Measurements from ENCODE around the gene SRRT.
"Not testable (repeated sequence)": the region's sequence is repeated elsewhere in the genome, so short reads cannot be mapped to it uniquely, and the experiment has no call there.

SRRT gene

DNA sequence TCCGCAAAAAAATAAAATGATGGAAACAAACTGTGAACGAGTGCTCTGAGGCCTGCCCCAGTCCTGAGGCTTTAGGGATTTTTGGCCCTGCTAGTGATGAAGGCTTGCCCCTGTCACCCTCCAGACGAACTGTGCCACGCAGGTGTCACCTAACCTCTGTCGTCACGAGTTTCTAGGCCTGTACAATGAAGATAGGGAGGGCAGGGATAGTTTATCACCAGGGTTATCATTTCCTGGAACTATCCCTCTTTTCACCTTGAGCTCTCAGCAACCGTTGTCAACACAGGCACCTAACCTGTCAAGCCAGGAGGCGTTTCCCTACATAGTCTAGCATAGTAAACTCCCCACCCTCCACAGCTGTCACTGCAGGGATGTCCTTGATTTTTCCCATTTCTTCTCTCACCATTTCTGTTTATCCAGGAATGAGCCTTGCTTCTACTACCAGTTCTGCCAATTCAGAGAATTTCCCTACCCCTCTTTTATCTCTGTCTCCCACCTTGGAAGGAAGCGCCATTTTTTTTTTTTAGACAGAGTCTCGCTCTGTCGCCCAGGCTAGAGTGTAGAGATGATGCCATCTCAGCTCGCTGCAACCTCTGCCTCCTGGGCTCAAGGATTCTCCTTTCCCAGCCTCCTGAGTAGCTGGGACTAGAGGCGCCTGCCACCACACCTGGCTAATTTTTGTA lies 23.0 kb downstream of the SRRT start:
- peaks cover 30% of the 10 kb centered on the region for H3K27me3 ChIP-seq
- H3K4me1 ChIP-seq: peaks cover 3% of the 10 kb centered on the region; the same call in 1 of the 2 replicates
- H3K9me3 ChIP-seq: no peaks in the 10 kb centered on the region
- no peaks in the 10 kb centered on the region for H3K36me3 ChIP-seq
- DNase-seq: no peak
- no peak overlapping the region for H3K4me3 ChIP-seq (ENCODE audit: low read depth, low read length)
- TF ChIP-seq, protein P1, sequence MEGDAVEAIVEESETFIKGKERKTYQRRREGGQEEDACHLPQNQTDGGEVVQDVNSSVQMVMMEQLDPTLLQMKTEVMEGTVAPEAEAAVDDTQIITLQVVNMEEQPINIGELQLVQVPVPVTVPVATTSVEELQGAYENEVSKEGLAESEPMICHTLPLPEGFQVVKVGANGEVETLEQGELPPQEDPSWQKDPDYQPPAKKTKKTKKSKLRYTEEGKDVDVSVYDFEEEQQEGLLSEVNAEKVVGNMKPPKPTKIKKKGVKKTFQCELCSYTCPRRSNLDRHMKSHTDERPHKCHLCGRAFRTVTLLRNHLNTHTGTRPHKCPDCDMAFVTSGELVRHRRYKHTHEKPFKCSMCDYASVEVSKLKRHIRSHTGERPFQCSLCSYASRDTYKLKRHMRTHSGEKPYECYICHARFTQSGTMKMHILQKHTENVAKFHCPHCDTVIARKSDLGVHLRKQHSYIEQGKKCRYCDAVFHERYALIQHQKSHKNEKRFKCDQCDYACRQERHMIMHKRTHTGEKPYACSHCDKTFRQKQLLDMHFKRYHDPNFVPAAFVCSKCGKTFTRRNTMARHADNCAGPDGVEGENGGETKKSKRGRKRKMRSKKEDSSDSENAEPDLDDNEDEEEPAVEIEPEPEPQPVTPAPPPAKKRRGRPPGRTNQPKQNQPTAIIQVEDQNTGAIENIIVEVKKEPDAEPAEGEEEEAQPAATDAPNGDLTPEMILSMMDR (IDR thresholded peaks at IDR 0.05; ENCODE audit: low read depth, low read length): no peak

DNA sequence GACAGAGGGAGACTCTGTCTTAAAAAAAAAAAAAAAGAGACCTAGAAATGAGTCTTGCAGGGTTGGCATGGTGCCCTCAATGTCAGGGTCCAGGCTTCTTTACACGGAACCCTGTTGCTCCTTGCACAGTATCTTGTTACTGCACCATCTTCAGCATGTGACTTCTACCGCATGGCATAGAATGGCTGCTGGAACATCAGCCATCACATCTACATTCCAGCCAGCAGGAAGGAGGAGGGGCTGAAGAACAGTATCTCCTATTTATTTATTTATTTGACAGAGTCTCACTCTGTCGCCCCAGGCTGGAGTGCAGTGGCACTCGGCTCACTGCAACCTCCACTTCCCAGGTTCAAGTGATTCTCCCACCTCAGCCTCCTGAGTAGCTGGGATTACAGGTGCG lies 24.5 kb downstream of the SRRT start:
- H3K27me3 ChIP-seq: peaks cover 30% of the 10 kb centered on the region
- H3K36me3 ChIP-seq: no peaks in the 10 kb centered on the region
- H3K9me3 ChIP-seq: no peaks in the 10 kb centered on the region
- H3K4me1 ChIP-seq: peaks cover under 1% of the 10 kb centered on the region; the same call in 1 of the 2 replicates
- no peak overlapping the region for H3K4me3 ChIP-seq (ENCODE audit: low read depth, low read length)
- TF ChIP-seq, protein P1 (IDR thresholded peaks at IDR 0.05; ENCODE audit: low read depth, low read length): no peak
- DNase-seq: no peak

DNA sequence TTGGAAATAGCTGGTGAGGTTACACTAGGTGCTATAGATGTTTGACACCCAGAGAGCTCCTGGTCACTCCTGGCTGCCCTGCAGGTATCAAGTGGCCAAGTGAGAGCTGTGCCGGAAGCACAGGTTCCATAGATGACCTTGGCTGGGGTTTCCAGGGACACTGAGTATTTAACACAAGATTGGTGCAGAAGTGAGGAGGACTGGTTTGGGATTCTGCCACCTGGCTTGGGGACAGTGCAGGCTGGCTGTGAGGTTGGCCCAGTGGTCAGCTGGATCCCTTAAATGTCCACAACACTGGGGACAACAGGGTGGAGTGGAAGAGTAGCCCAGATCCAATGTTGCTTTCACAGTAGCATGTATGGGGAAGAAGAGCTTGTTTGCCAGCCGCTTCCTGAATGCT lies 26.1 kb downstream of the SRRT start:
- DNase-seq: no peak
- no peaks in the 10 kb centered on the region for H3K4me1 ChIP-seq
- no peak overlapping the region for H3K4me3 ChIP-seq (ENCODE audit: low read depth, low read length)
- no peaks in the 10 kb centered on the region for H3K36me3 ChIP-seq
- H3K9me3 ChIP-seq: no peaks in the 10 kb centered on the region
- TF ChIP-seq, protein P1 (IDR thresholded peaks at IDR 0.05; ENCODE audit: low read depth, low read length): no peak
- peaks cover 21% of the 10 kb centered on the region for H3K27me3 ChIP-seq

DNA sequence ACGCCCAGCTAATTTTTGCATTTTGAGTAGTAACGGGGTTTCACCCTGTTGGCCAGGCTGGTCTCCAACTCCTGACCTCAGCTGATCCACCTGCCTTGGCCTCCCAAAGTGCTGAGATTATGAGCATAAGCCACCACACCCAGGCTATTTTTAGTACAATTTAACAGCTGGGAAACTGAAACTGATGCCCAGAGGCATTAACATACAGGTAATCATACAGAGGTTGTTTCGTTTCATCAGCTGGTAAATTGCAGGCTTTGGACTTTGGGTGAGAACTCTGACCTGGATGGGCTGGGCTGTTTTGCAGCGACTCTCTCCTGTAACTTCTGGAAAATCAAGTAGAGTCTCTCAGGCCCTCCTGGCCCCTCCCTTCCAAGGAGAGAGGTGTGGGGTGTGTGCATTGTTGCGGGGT lies 27.0 kb downstream of the SRRT start:
- H3K4me3 ChIP-seq (ENCODE audit: low read depth, low read length): no peak overlapping the region
- TF ChIP-seq, protein P1 (IDR thresholded peaks at IDR 0.05; ENCODE audit: low read depth, low read length): no peak
- no peaks in the 10 kb centered on the region for H3K4me1 ChIP-seq
- H3K36me3 ChIP-seq: no peaks in the 10 kb centered on the region
- DNase-seq: no peak
- H3K27me3 ChIP-seq: peaks cover 11% of the 10 kb centered on the region
- no peaks in the 10 kb centered on the region for H3K9me3 ChIP-seq

DNA sequence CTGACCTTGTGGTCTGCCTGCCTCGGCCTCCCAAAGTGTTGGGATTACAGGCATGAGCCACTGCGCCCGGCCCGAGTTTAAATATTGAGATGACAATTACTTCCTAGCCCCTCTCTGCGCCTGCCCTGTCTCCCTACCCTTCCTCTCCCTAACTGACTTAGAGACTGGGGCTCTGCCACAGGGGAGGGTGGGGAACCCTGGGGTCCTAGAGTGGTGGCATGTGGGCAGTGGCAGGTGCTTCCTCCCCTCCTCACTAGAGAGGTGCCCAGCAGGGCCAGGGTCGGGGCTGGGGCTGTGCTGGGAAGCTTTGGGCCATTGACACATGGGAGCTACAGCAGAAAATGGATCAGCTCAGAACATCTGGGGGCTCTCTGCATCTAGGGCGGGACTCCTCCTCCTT lies 27.7 kb downstream of the SRRT start:
- TF ChIP-seq, protein P1 (IDR thresholded peaks at IDR 0.05; ENCODE audit: low read depth, low read length): no peak
- Histone ChIP-seq H3K27me3 (peaks cover 4% of the 10 kb centered on the region), H3K4me3 (ENCODE audit: low read depth, low read length) (no peak overlapping the region), H3K9me3 (no peaks in the 10 kb centered on the region), H3K36me3 (no peaks in the 10 kb centered on the region), H3K4me1 (no peaks in the 10 kb centered on the region)
- no peak for DNase-seq

DNA sequence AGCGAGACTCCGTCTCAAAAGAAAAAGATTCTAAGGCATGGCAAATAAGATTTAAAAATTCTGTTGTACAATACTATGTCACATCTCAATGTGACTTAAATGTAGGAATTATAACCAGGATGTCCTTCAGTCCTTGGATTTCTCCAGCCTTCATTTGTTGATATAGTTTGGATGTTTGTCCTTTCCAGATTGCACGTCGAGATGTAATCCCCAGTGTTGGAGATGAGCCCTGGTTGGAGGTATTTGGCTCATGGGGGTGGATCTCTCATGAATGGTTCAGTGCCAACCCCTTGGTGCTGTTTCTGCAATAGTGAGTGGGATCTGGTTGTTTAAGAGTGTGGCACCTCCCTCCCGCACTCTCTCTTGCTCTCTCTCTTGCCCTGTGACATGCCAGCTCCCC lies 33.6 kb downstream of the SRRT start:
- Histone ChIP-seq H3K27me3 (0 out of 2 replicates have a peak, but pooled peaks cover 3% of the 10 kb centered on the region), H3K4me3 (ENCODE audit: low read depth, low read length) (no peak overlapping the region), H3K36me3 (no peaks in the 10 kb centered on the region), H3K9me3 (no peaks in the 10 kb centered on the region), H3K4me1 (no peaks in the 10 kb centered on the region)
- TF ChIP-seq, protein P1 (IDR thresholded peaks at IDR 0.05; ENCODE audit: low read depth, low read length): no peak
- DNase-seq: no peak

DNA sequence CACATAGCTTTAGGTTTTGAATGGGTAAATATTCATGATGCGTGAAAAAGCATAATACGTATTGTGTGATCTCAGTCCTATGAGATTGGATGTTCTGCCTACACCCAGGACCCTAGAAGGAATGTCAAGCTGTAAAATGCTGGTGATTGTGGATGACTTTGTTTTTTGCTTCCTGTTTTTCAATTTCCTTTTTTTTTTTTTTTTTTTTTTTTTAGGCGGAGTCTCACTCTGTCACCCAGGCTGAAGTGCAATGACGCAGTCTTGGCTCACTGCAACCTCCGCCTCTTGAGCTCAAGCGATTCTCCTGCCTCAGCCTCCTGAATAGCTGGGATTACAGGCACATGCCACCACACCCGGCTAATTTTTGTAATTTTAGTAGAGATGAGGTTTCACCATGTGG lies 35.5 kb downstream of the SRRT start:
- not testable (repeated sequence) for H3K4me1 ChIP-seq; H3K36me3 ChIP-seq; DNase-seq; H3K4me3 ChIP-seq (ENCODE audit: low read depth, low read length); H3K9me3 ChIP-seq; H3K27me3 ChIP-seq

Measured in BE2C (cell line).